Measurements from ENCODE around the gene OXNAD1.
A peak's percentile ranks its signal among the peaks of the same experiment; 100 is the strongest.

OXNAD1 gene

GRCh38 chr3:16264708-16265454 lies at the start of gene OXNAD1, which contains the start of gene DPH3:
Gene OXNAD1, plus strand, starts transcription at chr3:16265212. Its CDS starts 5,741 bp downstream, at chr3:16270953.
Gene DPH3, minus strand, starts transcription at chr3:16264943. Its CDS starts 67 bp downstream, at chr3:16264876.
- peak; percentile 98 for DNase-seq (ENCODE audit: low read depth, low spot score)

- no peak for DNase-seq (ENCODE audit: low read depth, low spot score)
These were observed 48.6 kb upstream of the OXNAD1 start for GRCh38 chr3:16216373-16216935.

DNA sequence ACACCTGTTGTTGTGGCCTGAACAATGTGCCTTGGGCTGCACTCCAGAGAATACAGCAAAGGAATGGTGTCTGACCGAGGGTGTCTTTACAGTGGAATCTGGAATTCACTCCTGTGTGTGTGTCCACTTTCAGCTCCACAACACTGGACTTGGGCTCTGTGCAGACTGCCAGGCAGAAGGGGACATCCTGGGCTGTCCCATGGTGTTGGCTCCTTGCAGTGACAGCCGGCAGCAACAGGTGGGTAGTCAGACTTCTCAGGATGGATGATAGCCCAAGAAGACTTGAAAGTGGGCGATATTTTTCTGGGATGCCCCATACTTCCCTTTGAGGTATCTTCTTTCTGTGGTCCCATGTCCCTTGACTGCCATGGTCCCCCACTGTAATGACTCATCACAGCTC lies 45.2 kb upstream of the OXNAD1 start:
- DNase-seq (ENCODE audit: low read depth, low spot score): no peak

- no peak for DNase-seq (ENCODE audit: low read depth, low spot score)
These were observed 43.0 kb upstream of the OXNAD1 start for GRCh38 chr3:16221990-16222389.

GRCh38 chr3:16222547-16222946 lies 42.5 kb upstream of the OXNAD1 start:
- no peak for DNase-seq (ENCODE audit: low read depth, low spot score)

GRCh38 chr3:16224325-16224724 lies 40.7 kb upstream of the OXNAD1 start:
- DNase-seq (ENCODE audit: low read depth, low spot score): no peak

- no peak for DNase-seq (ENCODE audit: low read depth, low spot score)
These were observed 37.4 kb upstream of the OXNAD1 start for GRCh38 chr3:16227566-16227965.

- no peak for DNase-seq (ENCODE audit: low read depth, low spot score)
These were observed 35.3 kb upstream of the OXNAD1 start for GRCh38 chr3:16229681-16230080.

GRCh38 chr3:16231983-16232382 lies 33.0 kb upstream of the OXNAD1 start:
- no peak for DNase-seq (ENCODE audit: low read depth, low spot score)

DNA sequence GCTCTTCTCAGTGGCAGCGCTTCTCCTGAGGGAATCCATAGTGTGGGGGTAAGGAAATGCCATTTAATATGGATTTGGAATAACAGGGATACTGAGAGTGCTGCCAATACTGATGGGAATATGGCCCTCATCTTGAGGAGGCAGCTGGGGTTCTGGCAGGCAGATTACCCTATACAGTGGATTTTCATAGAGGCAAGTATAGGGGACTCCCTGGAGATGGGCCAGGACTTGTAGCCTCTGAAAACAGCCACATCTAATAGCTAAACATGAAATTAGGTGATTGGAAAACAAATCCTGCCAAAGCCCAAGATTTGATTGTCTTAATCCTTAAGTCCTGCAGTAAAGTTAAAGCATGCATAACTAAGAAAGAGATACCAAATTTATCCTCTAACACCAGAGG lies 31.2 kb upstream of the OXNAD1 start:
- DNase-seq (ENCODE audit: low read depth, low spot score): no peak

DNA sequence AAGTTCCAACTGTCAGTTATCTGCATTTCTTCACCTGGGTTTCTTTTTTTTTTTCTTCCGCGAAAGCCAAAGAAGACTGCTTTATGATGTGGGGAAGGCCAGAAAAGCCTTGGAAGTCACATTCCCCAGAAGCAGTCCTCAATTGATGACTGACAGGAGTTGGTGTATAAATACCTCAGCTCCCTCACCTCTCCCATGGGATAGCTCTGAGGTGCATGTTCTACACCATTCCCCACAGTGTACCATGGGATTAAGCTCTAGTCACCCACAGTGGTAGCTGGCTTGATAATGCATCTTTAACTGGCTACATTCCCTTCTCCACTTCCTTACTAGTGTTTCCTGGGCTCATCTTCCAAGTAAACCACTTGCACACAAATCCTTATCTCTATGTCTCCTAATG lies 30.7 kb upstream of the OXNAD1 start:
- DNase-seq (ENCODE audit: low read depth, low spot score): no peak

- no peak for DNase-seq (ENCODE audit: low read depth, low spot score)
These were observed 28.9 kb upstream of the OXNAD1 start for GRCh38 chr3:16236030-16236639.

- no peak for DNase-seq (ENCODE audit: low read depth, low spot score)
These were observed 28.1 kb upstream of the OXNAD1 start for GRCh38 chr3:16236856-16237393.

DNA sequence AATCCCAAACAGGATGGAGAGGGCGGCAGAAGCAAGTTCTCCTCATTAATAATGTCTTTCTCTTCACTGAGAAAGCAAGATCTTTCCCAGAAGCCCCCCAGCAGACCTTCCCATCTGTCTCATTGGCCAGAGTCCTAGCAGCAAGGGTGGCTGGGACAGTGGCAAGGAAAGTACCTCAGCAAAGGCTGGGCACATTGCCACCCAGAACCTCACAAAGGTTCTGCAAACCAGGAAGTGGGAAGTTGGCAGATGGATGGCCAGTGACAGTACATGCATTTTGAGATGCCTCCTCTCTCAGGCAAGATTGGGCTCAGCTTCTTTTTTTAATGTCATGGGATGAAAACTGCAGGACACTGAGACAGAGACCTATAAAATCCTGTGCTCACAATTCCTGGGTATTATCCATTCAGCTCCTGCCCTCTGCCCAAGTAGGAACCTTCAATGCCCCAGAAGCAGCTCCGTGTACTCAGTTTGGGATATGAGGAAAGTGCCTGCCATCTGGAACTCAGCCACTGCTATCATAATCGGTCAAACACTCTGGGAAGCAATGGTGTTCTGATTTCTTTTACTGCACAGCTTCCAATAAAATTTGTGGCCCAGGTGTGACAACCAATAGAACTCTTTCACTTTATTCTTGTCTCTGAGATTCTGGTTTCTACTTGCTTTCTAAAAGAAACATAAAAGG lies 25.8 kb upstream of the OXNAD1 start:
- peak; percentile 5 for DNase-seq (ENCODE audit: low read depth, low spot score)

DNA sequence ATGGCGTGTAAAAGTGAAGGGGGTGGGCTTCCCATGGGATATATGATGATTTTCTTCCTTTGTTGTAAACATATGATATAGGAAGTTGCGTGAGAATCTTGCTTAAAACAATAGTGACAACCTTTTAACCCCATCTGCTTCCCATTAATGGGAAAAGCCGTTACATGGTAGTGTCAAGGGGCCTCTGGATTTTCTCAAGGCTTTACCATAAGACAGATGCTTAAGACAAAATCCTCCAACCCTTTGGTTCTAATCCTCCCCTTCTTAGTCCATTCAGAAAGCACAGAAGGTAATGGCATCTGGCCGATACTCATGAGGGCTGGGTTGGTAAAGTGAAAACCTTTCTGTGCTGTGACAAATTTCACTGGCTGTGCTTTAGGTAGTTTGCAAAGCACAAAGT lies 25.2 kb upstream of the OXNAD1 start:
- DNase-seq (ENCODE audit: low read depth, low spot score): peak; percentile 59

DNA sequence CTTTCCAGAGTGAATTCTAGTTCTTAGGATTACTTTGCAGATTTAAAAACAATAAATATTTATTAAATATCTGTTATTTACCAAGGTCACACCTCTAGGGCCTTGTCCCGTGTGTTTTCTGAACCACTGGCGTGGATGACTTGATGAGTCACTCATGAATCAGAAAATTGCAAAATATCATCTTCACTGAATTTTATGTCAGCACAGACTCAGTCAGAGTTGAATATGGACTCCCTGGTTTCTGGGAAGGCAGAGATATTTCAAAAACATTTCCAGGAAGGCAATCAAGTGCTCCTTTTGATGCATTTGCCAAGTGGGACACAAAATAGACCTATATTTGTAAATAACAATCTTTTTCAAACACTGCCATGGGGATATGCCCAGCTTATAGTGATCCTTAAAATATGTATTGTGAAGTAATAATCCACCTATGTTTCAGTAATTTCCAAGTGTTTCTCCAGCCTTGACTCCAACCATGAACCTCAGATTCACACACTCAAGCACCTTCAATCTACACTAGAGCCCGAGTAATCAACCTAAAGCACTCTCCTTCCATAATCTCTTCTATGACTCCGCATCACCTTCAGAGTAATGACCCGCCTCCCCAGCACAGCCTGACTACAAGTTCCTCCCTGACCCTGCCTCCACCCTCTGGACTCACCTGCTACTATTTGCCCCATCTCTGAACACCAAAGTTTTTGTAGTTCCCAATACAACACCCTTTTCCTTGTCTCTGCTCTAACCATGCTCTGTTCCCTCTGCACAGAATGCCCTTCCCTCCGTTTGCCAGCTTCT lies 24.6 kb upstream of the OXNAD1 start:
- peak; percentile 17 for DNase-seq (ENCODE audit: low read depth, low spot score)

GRCh38 chr3:16241225-16241624 lies 23.8 kb upstream of the OXNAD1 start:
- DNase-seq (ENCODE audit: low read depth, low spot score): no peak

DNA sequence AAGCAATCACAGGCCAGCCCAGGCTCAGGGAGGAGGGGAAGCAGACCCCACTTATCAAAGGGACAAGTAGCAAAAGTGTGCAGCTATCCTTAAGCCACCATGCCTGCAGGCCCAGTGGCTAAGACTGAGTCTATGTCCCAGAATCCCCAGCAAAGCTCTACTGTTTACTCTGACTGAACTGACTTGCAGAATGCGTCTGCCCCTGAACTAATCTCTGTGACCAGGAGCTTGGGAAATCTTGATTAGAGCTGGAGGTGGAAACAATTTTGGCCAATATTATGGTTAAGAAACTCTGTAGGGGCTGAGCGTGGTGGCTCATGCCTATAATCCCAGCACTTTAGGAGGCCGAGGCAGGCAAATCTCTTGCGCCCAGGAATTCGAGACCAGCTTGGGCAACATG lies 22.8 kb upstream of the OXNAD1 start:
- no peak for DNase-seq (ENCODE audit: low read depth, low spot score)

GRCh38 chr3:16243706-16244490 lies 21.1 kb upstream of the OXNAD1 start:
- DNase-seq (ENCODE audit: low read depth, low spot score): no peak

GRCh38 chr3:16245609-16246008 lies 19.4 kb upstream of the OXNAD1 start:
- no peak for DNase-seq (ENCODE audit: low read depth, low spot score)

Measured in brain pericyte (primary cell).